HepG2 (cell line): ENCODE measurements around the gene MICAL3. TPM values are rescaled to one million over a fixed set of nuclear protein-coding genes. Genes with fewer than 3 reads are reported as not detected.

Experiments
- NR2F2 ChIP-seq: IDR thresholded peaks from 2 replicates; pipeline ENCODE4 v1.6.1; 2012; ENCODE audit warnings: low read depth, inconsistent platforms, borderline replicate concordance
- SOX6 ChIP-seq, 2 experiments: fragments of 450-650 bp in 1 of 2; sonication (generic) in 1 of 2; formaldehyde crosslinking in 1 of 2; IDR thresholded peaks; 2 replicates each; pipeline versions ENCODE4 v1.4.0 to v1.6.1; 2017 to 2020; ENCODE audit warnings: antibody characterized with exemption in 1 of 2, mild to moderate bottlenecking in 1 of 2, missing genetic modification reagents in 1 of 2
- TMF1 ChIP-seq: sonication (generic); formaldehyde crosslinking; IDR thresholded peaks from 2 replicates; pipeline ENCODE4 v1.8.1; 2022; ENCODE audit warnings: low read depth, missing genetic modification reagents
- ZNF329 ChIP-seq: sonication (generic); formaldehyde crosslinking; IDR thresholded peaks from 2 replicates; pipeline ENCODE4 v1.9.0; 2021; ENCODE audit warnings: low read depth, mild to moderate bottlenecking, missing genetic modification reagents
- ZNF383 ChIP-seq: sonication (generic); formaldehyde crosslinking; IDR thresholded peaks from 2 replicates; pipeline ENCODE4 v1.4.0; 2020; ENCODE audit warnings: missing genetic modification reagents, mild to moderate bottlenecking, borderline replicate concordance
- ZNF543 ChIP-seq: sonication (generic); formaldehyde crosslinking; IDR thresholded peaks from 2 replicates; pipeline ENCODE4 v1.4.0; 2020; ENCODE audit warnings: mild to moderate bottlenecking, missing genetic modification reagents
- ZNF720 ChIP-seq: sonication (generic); formaldehyde crosslinking; IDR thresholded peaks from 2 replicates; pipeline ENCODE4 v1.4.0; 2020; ENCODE audit warnings: missing genetic modification reagents
- ZNF780A ChIP-seq: sonication (generic); formaldehyde crosslinking; IDR thresholded peaks from 2 replicates; pipeline ENCODE4 v1.8.0; 2022; ENCODE audit warnings: mild to moderate bottlenecking, missing genetic modification reagents, moderate library complexity
- ZSCAN12 ChIP-seq: sonication (generic); formaldehyde crosslinking; IDR thresholded peaks from 2 replicates; pipeline ENCODE4 v1.9.0; 2021; ENCODE audit warnings: mild to moderate bottlenecking, missing genetic modification reagents
- polyA plus RNA-seq, 8 experiments: library from polyadenylated mRNA; depleted of rRNA in 3 of 8; stranded (reverse) in 7 of 8; unstranded in 1 of 8; fragments of >200 nt; fragmentation: Illumina TruSeq in 4 of 8; extraction: Trizol in 4 of 8; gene quantifications; 2 replicates each; pipeline versions ENCODE4 v1.2.1 to v1.2.3, GENCODE V29; 2011 to 2016; ENCODE audit warnings: low read depth in 4 of 8, missing spikeins in 1 of 8, mixed read lengths in 1 of 8; ENCODE audit not compliant: insufficient read depth in 1 of 8
- total RNA-seq, 5 experiments: library from RNA; depleted of rRNA; stranded (reverse); fragments of >200 nt; fragmentation: Illumina TruSeq; extraction: Trizol; gene quantifications; 2 replicates each; pipeline ENCODE4 v1.2.3, GENCODE V29; 2016; ENCODE audit warnings: low read depth in 1 of 5
- TF ChIP-seq, protein P1 (sequence below), 2 experiments: IDR thresholded peaks; 2 replicates each; pipeline ENCODE4 v1.6.1; 2011 to 2012; ENCODE audit warnings: low read length in 2 of 2, borderline replicate concordance in 1 of 2, low read depth in 1 of 2, mild to moderate bottlenecking in 1 of 2, moderate library complexity in 1 of 2
- TF ChIP-seq, protein P2 (sequence below): sonication (generic); formaldehyde crosslinking; IDR thresholded peaks from 2 replicates; pipeline ENCODE4 v1.4.0; 2020; ENCODE audit warnings: mild to moderate bottlenecking, low read depth, missing genetic modification reagents
- TF ChIP-seq, protein P3 (sequence below): sonication (generic); formaldehyde crosslinking; IDR thresholded peaks from 2 replicates; pipeline ENCODE4 v1.5.0; 2020; ENCODE audit warnings: missing genetic modification reagents, mild to moderate bottlenecking, borderline replicate concordance
- TF ChIP-seq, protein P4 (sequence below): sonication (generic); formaldehyde crosslinking; IDR thresholded peaks from 2 replicates; pipeline ENCODE4 v1.4.0; 2020; ENCODE audit warnings: missing genetic modification reagents, mild to moderate bottlenecking, borderline replicate concordance
- TF ChIP-seq, protein P5 (sequence below): sonication (generic); formaldehyde crosslinking; IDR thresholded peaks from 2 replicates; pipeline ENCODE4 v1.4.0; 2020; ENCODE audit warnings: missing genetic modification reagents
- TF ChIP-seq, protein P6 (sequence below): sonication (generic); formaldehyde crosslinking; IDR thresholded peaks from 2 replicates; pipeline ENCODE4 v1.4.0; 2020; ENCODE audit warnings: missing genetic modification reagents

Gene MICAL3
- total and polyA plus RNA-seq, 2 of the 13 experiments (the other 11 are each of a cell fraction or from before 2014, with no cell fraction given), result 5.3 to 12.5 TPM

DNA sequence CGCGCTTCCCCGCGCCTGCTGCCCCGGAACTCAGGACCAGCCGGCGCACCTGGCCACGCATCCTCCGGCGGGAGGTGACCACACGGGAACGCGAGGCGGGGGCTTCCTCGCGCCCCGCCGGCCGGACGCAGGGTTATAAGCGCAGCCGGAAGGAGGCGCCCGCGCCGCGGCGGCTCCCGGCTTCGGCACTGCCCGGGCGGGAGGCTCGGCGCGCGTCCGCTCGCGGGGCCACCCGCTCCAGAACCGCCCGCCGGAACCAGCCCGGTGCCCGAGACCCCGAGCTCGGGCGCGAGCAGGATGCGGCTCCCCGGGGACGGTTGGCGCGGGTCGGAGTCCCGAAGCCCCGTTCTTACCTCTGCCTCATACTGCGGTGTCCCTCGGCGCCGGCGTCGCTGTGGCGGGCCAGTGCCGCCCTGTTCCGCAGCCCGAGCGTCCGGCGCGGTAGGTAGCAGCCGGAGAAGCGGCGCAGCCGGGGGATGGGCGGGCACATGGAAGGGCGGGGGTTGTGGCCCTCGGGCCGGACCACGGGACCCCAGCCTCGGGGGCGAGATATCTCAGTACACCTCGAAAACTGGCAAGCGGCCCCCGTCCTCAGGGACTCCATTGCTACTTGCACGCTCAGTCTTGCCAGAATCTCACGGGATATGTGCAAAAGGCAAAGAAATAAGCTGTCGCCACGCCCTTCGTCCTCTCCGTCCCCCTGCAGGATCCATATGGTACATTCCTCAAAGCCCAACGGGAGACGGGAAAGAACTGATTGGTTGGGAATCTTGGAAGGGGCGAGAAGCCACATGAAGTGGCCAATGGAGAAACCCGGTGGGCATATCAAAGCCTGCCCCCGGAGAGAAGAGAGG, 23.1 kb downstream of the MICAL3 start (continued):
- TF ChIP-seq SOX6 (IDR thresholded peaks at IDR 0.05), result no peak
- no peak for TF ChIP-seq SOX6 (CRISPR knock-in tag; IDR thresholded peaks at IDR 0.05)
- TF ChIP-seq ZNF543 (CRISPR knock-in tag), result no peak
- no peak; the same call in 1 of the 2 replicates for TF ChIP-seq ZNF780A (CRISPR knock-in tag)
- TF ChIP-seq, protein P1, sequence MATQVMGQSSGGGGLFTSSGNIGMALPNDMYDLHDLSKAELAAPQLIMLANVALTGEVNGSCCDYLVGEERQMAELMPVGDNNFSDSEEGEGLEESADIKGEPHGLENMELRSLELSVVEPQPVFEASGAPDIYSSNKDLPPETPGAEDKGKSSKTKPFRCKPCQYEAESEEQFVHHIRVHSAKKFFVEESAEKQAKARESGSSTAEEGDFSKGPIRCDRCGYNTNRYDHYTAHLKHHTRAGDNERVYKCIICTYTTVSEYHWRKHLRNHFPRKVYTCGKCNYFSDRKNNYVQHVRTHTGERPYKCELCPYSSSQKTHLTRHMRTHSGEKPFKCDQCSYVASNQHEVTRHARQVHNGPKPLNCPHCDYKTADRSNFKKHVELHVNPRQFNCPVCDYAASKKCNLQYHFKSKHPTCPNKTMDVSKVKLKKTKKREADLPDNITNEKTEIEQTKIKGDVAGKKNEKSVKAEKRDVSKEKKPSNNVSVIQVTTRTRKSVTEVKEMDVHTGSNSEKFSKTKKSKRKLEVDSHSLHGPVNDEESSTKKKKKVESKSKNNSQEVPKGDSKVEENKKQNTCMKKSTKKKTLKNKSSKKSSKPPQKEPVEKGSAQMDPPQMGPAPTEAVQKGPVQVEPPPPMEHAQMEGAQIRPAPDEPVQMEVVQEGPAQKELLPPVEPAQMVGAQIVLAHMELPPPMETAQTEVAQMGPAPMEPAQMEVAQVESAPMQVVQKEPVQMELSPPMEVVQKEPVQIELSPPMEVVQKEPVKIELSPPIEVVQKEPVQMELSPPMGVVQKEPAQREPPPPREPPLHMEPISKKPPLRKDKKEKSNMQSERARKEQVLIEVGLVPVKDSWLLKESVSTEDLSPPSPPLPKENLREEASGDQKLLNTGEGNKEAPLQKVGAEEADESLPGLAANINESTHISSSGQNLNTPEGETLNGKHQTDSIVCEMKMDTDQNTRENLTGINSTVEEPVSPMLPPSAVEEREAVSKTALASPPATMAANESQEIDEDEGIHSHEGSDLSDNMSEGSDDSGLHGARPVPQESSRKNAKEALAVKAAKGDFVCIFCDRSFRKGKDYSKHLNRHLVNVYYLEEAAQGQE (IDR thresholded peaks at IDR 0.05; ENCODE audit: borderline replicate concordance in 1 of 2, low read depth in 1 of 2, low read length in 2 of 2), result no peak
- TF ChIP-seq ZNF329 (CRISPR knock-in tag), result peak; percentile 45; the same call in 1 of the 2 replicates
- TF ChIP-seq NR2F2, result no peak; the same call in 1 of the 2 replicates
- TF ChIP-seq ZSCAN12, result no peak
- TF ChIP-seq, protein P2, sequence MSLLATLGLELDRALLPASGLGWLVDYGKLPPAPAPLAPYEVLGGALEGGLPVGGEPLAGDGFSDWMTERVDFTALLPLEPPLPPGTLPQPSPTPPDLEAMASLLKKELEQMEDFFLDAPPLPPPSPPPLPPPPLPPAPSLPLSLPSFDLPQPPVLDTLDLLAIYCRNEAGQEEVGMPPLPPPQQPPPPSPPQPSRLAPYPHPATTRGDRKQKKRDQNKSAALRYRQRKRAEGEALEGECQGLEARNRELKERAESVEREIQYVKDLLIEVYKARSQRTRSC (CRISPR knock-in tag), result no peak
- no peak; the same call in 1 of the 2 replicates for TF ChIP-seq TMF1 (CRISPR knock-in tag)
- TF ChIP-seq, protein P3, sequence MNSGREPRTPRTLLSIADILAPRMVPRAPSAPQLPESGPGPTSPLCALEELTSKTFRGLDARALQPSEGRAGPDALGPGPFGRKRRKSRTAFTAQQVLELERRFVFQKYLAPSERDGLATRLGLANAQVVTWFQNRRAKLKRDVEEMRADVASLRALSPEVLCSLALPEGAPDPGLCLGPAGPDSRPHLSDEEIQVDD, result no peak
- TF ChIP-seq, protein P4, sequence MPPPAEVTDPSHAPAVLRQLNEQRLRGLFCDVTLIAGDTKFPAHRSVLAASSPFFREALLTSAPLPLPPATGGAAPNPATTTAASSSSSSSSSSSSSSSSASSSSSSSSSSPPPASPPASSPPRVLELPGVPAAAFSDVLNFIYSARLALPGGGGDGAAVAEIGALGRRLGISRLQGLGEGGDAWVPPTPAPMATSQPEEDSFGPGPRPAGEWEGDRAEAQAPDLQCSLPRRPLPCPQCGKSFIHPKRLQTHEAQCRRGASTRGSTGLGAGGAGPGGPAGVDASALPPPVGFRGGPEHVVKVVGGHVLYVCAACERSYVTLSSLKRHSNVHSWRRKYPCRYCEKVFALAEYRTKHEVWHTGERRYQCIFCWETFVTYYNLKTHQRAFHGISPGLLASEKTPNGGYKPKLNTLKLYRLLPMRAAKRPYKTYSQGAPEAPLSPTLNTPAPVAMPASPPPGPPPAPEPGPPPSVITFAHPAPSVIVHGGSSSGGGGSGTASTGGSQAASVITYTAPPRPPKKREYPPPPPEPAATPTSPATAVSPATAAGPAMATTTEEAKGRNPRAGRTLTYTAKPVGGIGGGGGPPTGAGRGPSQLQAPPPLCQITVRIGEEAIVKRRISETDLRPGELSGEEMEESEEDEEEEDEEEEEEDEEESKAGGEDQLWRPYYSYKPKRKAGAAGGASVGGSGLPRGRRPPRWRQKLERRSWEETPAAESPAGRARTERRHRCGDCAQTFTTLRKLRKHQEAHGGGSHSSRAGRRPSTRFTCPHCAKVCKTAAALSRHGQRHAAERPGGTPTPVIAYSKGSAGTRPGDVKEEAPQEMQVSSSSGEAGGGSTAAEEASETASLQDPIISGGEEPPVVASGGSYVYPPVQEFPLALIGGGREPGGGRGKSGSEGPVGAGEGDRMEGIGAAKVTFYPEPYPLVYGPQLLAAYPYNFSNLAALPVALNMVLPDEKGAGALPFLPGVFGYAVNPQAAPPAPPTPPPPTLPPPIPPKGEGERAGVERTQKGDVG, result no peak
- no peak for TF ChIP-seq ZNF383 (CRISPR knock-in tag)
- TF ChIP-seq ZNF720 (CRISPR knock-in tag), result no peak
- TF ChIP-seq, protein P5, sequence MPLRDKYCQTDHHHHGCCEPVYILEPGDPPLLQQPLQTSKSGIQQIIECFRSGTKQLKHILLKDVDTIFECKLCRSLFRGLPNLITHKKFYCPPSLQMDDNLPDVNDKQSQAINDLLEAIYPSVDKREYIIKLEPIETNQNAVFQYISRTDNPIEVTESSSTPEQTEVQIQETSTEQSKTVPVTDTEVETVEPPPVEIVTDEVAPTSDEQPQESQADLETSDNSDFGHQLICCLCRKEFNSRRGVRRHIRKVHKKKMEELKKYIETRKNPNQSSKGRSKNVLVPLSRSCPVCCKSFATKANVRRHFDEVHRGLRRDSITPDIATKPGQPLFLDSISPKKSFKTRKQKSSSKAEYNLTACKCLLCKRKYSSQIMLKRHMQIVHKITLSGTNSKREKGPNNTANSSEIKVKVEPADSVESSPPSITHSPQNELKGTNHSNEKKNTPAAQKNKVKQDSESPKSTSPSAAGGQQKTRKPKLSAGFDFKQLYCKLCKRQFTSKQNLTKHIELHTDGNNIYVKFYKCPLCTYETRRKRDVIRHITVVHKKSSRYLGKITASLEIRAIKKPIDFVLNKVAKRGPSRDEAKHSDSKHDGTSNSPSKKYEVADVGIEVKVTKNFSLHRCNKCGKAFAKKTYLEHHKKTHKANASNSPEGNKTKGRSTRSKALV (CRISPR knock-in tag), result peak; percentile 85
- TF ChIP-seq, protein P6, sequence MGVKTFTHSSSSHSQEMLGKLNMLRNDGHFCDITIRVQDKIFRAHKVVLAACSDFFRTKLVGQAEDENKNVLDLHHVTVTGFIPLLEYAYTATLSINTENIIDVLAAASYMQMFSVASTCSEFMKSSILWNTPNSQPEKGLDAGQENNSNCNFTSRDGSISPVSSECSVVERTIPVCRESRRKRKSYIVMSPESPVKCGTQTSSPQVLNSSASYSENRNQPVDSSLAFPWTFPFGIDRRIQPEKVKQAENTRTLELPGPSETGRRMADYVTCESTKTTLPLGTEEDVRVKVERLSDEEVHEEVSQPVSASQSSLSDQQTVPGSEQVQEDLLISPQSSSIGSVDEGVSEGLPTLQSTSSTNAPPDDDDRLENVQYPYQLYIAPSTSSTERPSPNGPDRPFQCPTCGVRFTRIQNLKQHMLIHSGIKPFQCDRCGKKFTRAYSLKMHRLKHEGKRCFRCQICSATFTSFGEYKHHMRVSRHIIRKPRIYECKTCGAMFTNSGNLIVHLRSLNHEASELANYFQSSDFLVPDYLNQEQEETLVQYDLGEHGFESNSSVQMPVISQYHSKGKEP (CRISPR knock-in tag), result no peak
